GM12878 (cell line): ENCODE results near the gene LRRC45. TPM values are rescaled to one million over a fixed set of nuclear protein-coding genes. Genes with fewer than 3 reads are reported as not detected.

ENCODE experiments used
- ATAC-seq: fragments of 200-7000 bp; cut with Tn5 transposase; 3 replicates; pipeline ENCODE4 v1.9.1; 2020; ENCODE audit warnings: mild to moderate bottlenecking, moderate library complexity
- BruUV-seq: library from RNA; stranded (reverse); fragments of 400-500 nt; replicated peaks from 2 replicates; lab custom pipeline; 2021; lab: Mats Ljungman, UMichigan
- CTCF ChIA-PET: fragments of 300-600 bp; sonication (Branson Sonifier 250); formaldehyde crosslinking; extraction: SDS; loops from one replicate; lab custom pipeline; 2021; ENCODE audit warnings: inconsistent platforms; lab: Yijun Ruan, JAX
- POLR2A ChIA-PET: fragments of 350-600 bp; formaldehyde crosslinking; extraction: SDS; loops from one replicate; lab custom pipeline; 2021; ENCODE audit warnings: inconsistent platforms; lab: Charles Lee
- RAD21 ChIA-PET: fragments of 300-600 bp; sonication (Branson Sonifier 250); formaldehyde crosslinking; loops from one replicate; lab custom pipeline; 2023; ENCODE audit warnings: antibody characterized with exemption; ENCODE audit not compliant: unreplicated experiment; lab: Charles Lee
- SMC1A ChIA-PET: fragments of 300-600 bp; sonication (Branson Sonifier 250); formaldehyde crosslinking; loops from one replicate; lab custom pipeline; 2023; ENCODE audit not compliant: unreplicated experiment, uncharacterized antibody; lab: Charles Lee
- DNase-seq: peaks from one replicate; pipeline ENCODE4 v3.0.0-alpha.2; 2011; ENCODE audit warnings: low read depth, low spot score
- FAIRE-seq: peaks from 3 replicates; lab custom pipeline; 2011; peaks lifted over from hg19 to GRCh38; lab: Jason Lieb, UNC
- H2AFZ ChIP-seq: 2 replicates; pipeline ENCODE4 v1.6.0; 2011; ENCODE audit warnings: low read depth, low read length, control low read depth; ENCODE audit not compliant: control insufficient read depth
- H3K27ac ChIP-seq: 2 replicates; pipeline ENCODE4 v1.5.1; 2011; ENCODE audit warnings: control low read depth; ENCODE audit not compliant: control insufficient read depth, insufficient read depth
- H3K27me3 ChIP-seq, 2 experiments: replicated peaks in 1 of 2; 2 replicates each; pipeline versions ENCODE4 v1.6.0 to v1.6.1; 2011; ENCODE audit warnings: low read length in 1 of 2; ENCODE audit not compliant: control insufficient read depth in 2 of 2, insufficient read depth in 2 of 2
- H3K36me3 ChIP-seq, 2 experiments: 2 replicates each; pipeline ENCODE4 v1.5.1; 2011; ENCODE audit warnings: low read length in 1 of 2; ENCODE audit not compliant: control insufficient read depth in 2 of 2, insufficient read depth in 2 of 2
- H3K4me1 ChIP-seq: 2 replicates; pipeline ENCODE4 v1.6.1; 2011; ENCODE audit warnings: mild to moderate bottlenecking, low read length, moderate library complexity, mixed read lengths; ENCODE audit not compliant: control insufficient read depth, insufficient read depth
- H3K4me2 ChIP-seq: 2 replicates; pipeline ENCODE4 v1.6.0; 2011; ENCODE audit warnings: control low read depth; ENCODE audit not compliant: control insufficient read depth, insufficient read depth
- H3K4me3 ChIP-seq: fragments of 200-600 bp; sonication (generic); 2 replicates; pipeline ENCODE4 v1.5.1; 2016
- H3K79me2 ChIP-seq: 2 replicates; pipeline ENCODE4 v1.6.0; 2011; ENCODE audit warnings: low read length; ENCODE audit not compliant: control insufficient read depth, insufficient read depth
- H3K9ac ChIP-seq: 2 replicates; pipeline ENCODE4 v1.8.0; 2011; ENCODE audit warnings: low read length, control low read depth, mixed read lengths; ENCODE audit not compliant: control insufficient read depth, insufficient read depth
- H3K9me3 ChIP-seq: replicated peaks from 3 replicates; pipeline ENCODE4 v1.5.1; 2011; ENCODE audit warnings: mild to moderate bottlenecking, low read length; ENCODE audit not compliant: control insufficient read depth, insufficient read depth
- H4K20me1 ChIP-seq: 2 replicates; pipeline ENCODE4 v1.6.0; 2011; ENCODE audit not compliant: control insufficient read depth, insufficient read depth
- BHLHE40 ChIP-seq, 2 experiments: fragments of 450-650 bp in 1 of 2; IDR thresholded peaks; 2 replicates each; pipeline ENCODE4 v1.6.1; 2011 to 2017; ENCODE audit warnings: low read depth in 2 of 2, borderline replicate concordance in 1 of 2, improper control_type of control experiment in 1 of 2, low read length in 1 of 2, mild to moderate bottlenecking in 1 of 2
- CBFB ChIP-seq: IDR thresholded peaks from 2 replicates; pipeline ENCODE4 v1.6.1; 2016; ENCODE audit warnings: antibody characterized with exemption, low read depth
- CUX1 ChIP-seq: IDR thresholded peaks from 2 replicates; pipeline ENCODE4 v1.6.1; 2012; ENCODE audit warnings: improper control_type of control experiment, low read depth, low read length; ENCODE audit not compliant: insufficient replicate concordance
- ESRRA ChIP-seq: IDR thresholded peaks from 2 replicates; pipeline ENCODE4 v1.6.1; 2012; ENCODE audit warnings: mild to moderate bottlenecking, low read length, improper control_type of control experiment
- EZH2 ChIP-seq: IDR thresholded peaks from 2 replicates; pipeline ENCODE4 v1.6.1; 2012; ENCODE audit warnings: low read depth, mild to moderate bottlenecking, control low read depth, inconsistent platforms, low read length, borderline replicate concordance; ENCODE audit not compliant: control insufficient read depth
- GATAD2B ChIP-seq: fragments of 450-650 bp; conservative IDR thresholded peaks from 2 replicates; pipeline ENCODE4 v1.6.1; 2017; ENCODE audit warnings: low read depth, mild to moderate bottlenecking, moderate library complexity
- HDAC2 ChIP-seq: fragments of 200-600 bp; sonication (generic); IDR thresholded peaks from 2 replicates; pipeline ENCODE4 v1.6.1; 2017
- MYB ChIP-seq: fragments of 150-350 bp; IDR thresholded peaks from 2 replicates; pipeline ENCODE4 v1.6.1; 2014; ENCODE audit warnings: mild to moderate bottlenecking, low read depth, low read length, borderline replicate concordance
- NFXL1 ChIP-seq: fragments of 450-650 bp; IDR thresholded peaks from 2 replicates; pipeline ENCODE4 v1.6.1; 2017; ENCODE audit warnings: antibody characterized with exemption, mild to moderate bottlenecking, borderline replicate concordance
- NR2C1 ChIP-seq: fragments of 450-650 bp; IDR thresholded peaks from 2 replicates; pipeline ENCODE4 v1.6.1; 2017; ENCODE audit warnings: antibody characterized with exemption, mild to moderate bottlenecking, moderate library complexity
- POLR2A ChIP-seq: IDR thresholded peaks from 2 replicates; pipeline ENCODE4 v1.6.1; 2011; ENCODE audit warnings: low read depth, mild to moderate bottlenecking, low read length
- PRDM15 ChIP-seq: fragments of 450-650 bp; formaldehyde crosslinking; IDR thresholded peaks from 2 replicates; pipeline ENCODE4 v1.4.0; 2020; ENCODE audit warnings: mild to moderate bottlenecking, moderate library complexity
- RAD51 ChIP-seq: fragments of 450-650 bp; IDR thresholded peaks from 2 replicates; pipeline ENCODE4 v1.6.1; 2016; ENCODE audit warnings: moderate library complexity, mild to moderate bottlenecking, inconsistent platforms
- RUNX3 ChIP-seq: IDR thresholded peaks from 2 replicates; pipeline ENCODE4 v1.6.1; 2012; ENCODE audit warnings: low read length, inconsistent platforms
- SMAD1 ChIP-seq: fragments of 450-650 bp; IDR thresholded peaks from 2 replicates; pipeline ENCODE4 v1.6.1; 2018; ENCODE audit warnings: mild to moderate bottlenecking, low read depth; ENCODE audit not compliant: partially characterized antibody
- SMARCA5 ChIP-seq: fragments of 450-650 bp; IDR thresholded peaks from 2 replicates; pipeline ENCODE4 v1.6.1; 2017; ENCODE audit warnings: mild to moderate bottlenecking
- SMC3 ChIP-seq: IDR thresholded peaks from 2 replicates; pipeline ENCODE4 v1.6.1; 2011; ENCODE audit warnings: low read length, improper control_type of control experiment, borderline replicate concordance
- TARDBP ChIP-seq: IDR thresholded peaks from 2 replicates; pipeline ENCODE4 v1.6.1; 2016; ENCODE audit warnings: borderline replicate concordance
- WGBS: methylation state at CpG from one replicate; pipeline ENCODE4 v1.1.6; 2016; ENCODE audit warnings: low lambda C conversion rate; ENCODE audit not compliant: insufficient replicate concordance, insufficient coverage; ENCODE audit errors: missing lambda C conversion rate; 5-methylcytosine and 5-hydroxymethylcytosine counted together
- in situ Hi-C: fragments of 300-500 bp; cut with MboI; formaldehyde crosslinking; loops from 9 replicates; pipeline ENCODE4 v1.14.3; 2018; ENCODE audit warnings: mixed read lengths
- intact Hi-C: fragments of 100-400 bp; cut with micrococcal nuclease; formaldehyde crosslinking; loops from one replicate; pipeline ENCODE4 v1.14.2; 2022; ENCODE audit not compliant: unreplicated experiment
- polyA plus RNA-seq, 11 experiments: library from polyadenylated mRNA; depleted of rRNA in 4 of 11; unstranded in 6 of 11; stranded (reverse) in 5 of 11; fragments of >200 nt; fragmentation: Nextera tagmentation in 4 of 11; fragmentation: Illumina TruSeq in 1 of 11; extraction: Ambion mirVana in 4 of 11; extraction: Trizol in 1 of 11; gene quantifications; 1 replicate in 1 of 11; 2 replicates in 10 of 11; pipeline versions ENCODE4 v1.2.1 to v1.2.3, GENCODE V29; 2011 to 2016; ENCODE audit warnings: inconsistent platforms in 2 of 11, missing spikeins in 2 of 11, low read depth in 1 of 11
- total RNA-seq, 4 experiments: library from RNA; depleted of rRNA in 3 of 4; stranded (reverse); fragments of >200 nt in 3 of 4; fragmentation: Illumina TruSeq in 1 of 4; extraction: Trizol in 1 of 4; gene quantifications; 2 replicates each; pipeline versions ENCODE4 v1.2.1 to v1.2.3, GENCODE V29; 2013 to 2021

Gene LRRC45
- total and polyA plus RNA-seq, 10 of the 15 experiments (the other 5 are each of a cell fraction or from before 2014, with no cell fraction given) = 0.03 to 27.7 (median 10.4) TPM

GRCh38 chr17:82024859-82025258, 1.8 kb downstream of the LRRC45 start:
- Histone ChIP-seq H2AFZ (no peak overlapping the region), H3K27me3 (no peaks in the 10 kb centered on the region), H3K9ac (no peak overlapping the region), H4K20me1 (no peaks in the 10 kb centered on the region), H3K79me2 (peaks cover 26% of the 10 kb centered on the region), H3K4me1 (peaks cover 14% of the 10 kb centered on the region), H3K27ac (no peak overlapping the region), H3K4me2 (peak overlapping the region; percentile 96; the same call in 1 of the 2 replicates), H3K9me3 (no peaks in the 10 kb centered on the region), H3K4me3 (no peak overlapping the region), H3K36me3 (no peaks in the 10 kb centered on the region; a peak in 1 of 4 replicates)
- DNase-seq (no peak), ATAC-seq (no peak), FAIRE-seq (no peak)
- CTCF ChIA-PET = no interaction called here
- RAD21 ChIA-PET = no interaction called here
- WGBS = 88% methylated on average over 14 of the region's 17 CpGs
- POLR2A ChIA-PET = interaction anchor here (0.6 kb wide), 1 partner anchor 161 kb away, joined by 3 read pairs; no protein-coding TSS in a partner anchor
- intact Hi-C loops = loop anchor here (5.0 kb wide), 1 partner anchor 163 kb away; the partner anchor contains the start of gene P4HB
- in situ Hi-C loops = no loop called here
- BruUV-seq = no TSS peak
- TF ChIP-seq EZH2 (no peak), PRDM15 (CRISPR knock-in tag) (no peak), GATAD2B (no peak), ESRRA (no peak), RUNX3 (no peak), RAD51 (no peak), NR2C1 (no peak), HDAC2 (no peak), POLR2A (no peak), NFXL1 (no peak), SMC3 (no peak), BHLHE40 (IDR thresholded peaks at IDR 0.05; ENCODE audit: borderline replicate concordance in 1 of 2, low read depth in 2 of 2, low read length in 1 of 2) (no peak), CBFB (no peak), TARDBP (no peak), SMAD1 (no peak), SMARCA5 (no peak), CUX1 (no peak), MYB (no peak)
- SMC1A ChIA-PET = no interaction called here
